ENCODE results near the gene OPN3. TPM values are rescaled to one million over a fixed set of nuclear protein-coding genes. Genes with fewer than 3 reads are reported as not detected.

OPN3 gene
- total RNA-seq, 1 donor from 2014 or later: 15.5 TPM

DNA sequence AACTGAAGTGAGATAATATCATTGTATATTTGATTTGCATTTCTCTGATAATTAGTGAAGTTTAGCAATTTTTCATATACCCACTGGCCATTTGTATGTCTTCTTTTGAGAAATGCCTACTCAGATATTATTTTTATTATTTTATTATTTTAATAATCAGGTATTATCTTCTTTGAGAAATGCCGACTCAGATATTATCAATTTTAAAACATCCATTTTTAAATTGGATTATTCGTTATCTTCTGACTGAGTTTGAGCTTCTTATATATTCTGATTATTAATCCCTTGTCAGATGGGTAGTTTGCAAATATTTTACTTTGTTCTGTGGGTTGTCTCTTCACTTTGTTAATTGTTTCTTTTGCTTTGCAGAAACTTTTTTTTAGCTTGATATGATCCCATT is 70.3 kb downstream of the OPN3 start:
- Histone ChIP-seq H3K4me3 (no peak overlapping the region), H3K36me3 (no peaks in the 10 kb centered on the region), H3K4me1 (no peaks in the 10 kb centered on the region), H3K27me3 (no peaks in the 10 kb centered on the region), H3K9me3 (no peaks in the 10 kb centered on the region), H3K27ac (no peak overlapping the region)
- intact Hi-C loops (cut with DNase I): no loop called here
- TF ChIP-seq, protein P1, sequence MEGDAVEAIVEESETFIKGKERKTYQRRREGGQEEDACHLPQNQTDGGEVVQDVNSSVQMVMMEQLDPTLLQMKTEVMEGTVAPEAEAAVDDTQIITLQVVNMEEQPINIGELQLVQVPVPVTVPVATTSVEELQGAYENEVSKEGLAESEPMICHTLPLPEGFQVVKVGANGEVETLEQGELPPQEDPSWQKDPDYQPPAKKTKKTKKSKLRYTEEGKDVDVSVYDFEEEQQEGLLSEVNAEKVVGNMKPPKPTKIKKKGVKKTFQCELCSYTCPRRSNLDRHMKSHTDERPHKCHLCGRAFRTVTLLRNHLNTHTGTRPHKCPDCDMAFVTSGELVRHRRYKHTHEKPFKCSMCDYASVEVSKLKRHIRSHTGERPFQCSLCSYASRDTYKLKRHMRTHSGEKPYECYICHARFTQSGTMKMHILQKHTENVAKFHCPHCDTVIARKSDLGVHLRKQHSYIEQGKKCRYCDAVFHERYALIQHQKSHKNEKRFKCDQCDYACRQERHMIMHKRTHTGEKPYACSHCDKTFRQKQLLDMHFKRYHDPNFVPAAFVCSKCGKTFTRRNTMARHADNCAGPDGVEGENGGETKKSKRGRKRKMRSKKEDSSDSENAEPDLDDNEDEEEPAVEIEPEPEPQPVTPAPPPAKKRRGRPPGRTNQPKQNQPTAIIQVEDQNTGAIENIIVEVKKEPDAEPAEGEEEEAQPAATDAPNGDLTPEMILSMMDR (IDR thresholded peaks at IDR 0.05): no peak
- TF ChIP-seq POLR2A (IDR thresholded peaks at IDR 0.05) (no peak), POLR2AphosphoS5 (IDR thresholded peaks at IDR 0.05; ENCODE audit: insufficient read depth in 1 of 2, low read depth in 1 of 2) (no peak)
- DNase-seq (ENCODE audit: extremely low spot score in 2 of 2): no peak

DNA sequence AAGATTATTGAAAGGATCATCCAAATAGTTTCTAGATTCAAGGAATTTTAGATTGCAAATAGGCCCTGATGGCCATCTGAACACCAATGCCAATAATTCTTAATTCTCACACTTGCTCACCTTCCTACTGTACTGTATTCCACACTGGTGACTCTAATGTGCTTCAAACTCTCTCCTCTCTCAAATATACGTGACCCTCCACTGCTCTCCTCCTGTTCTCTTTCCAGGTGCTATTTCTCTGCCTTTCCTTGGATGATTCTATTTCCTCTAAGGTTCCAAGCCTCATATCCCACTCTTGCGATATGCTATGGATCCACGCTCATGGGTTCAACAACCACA is 79.4 kb downstream of the OPN3 start:
- Histone ChIP-seq H3K27ac (no peak overlapping the region), H3K4me1 (peaks cover 6% of the 10 kb centered on the region), H3K9me3 (no peaks in the 10 kb centered on the region), H3K36me3 (no peaks in the 10 kb centered on the region), H3K27me3 (no peaks in the 10 kb centered on the region), H3K4me3 (no peak overlapping the region)
- intact Hi-C loops (cut with DNase I): no loop called here
- DNase-seq (ENCODE audit: extremely low spot score in 2 of 2): no peak
- TF ChIP-seq POLR2AphosphoS5 (IDR thresholded peaks at IDR 0.05; ENCODE audit: insufficient read depth in 1 of 2, low read depth in 1 of 2) (no peak), POLR2A (IDR thresholded peaks at IDR 0.05) (no peak)
- TF ChIP-seq, protein P1 (IDR thresholded peaks at IDR 0.05): no peak

DNA sequence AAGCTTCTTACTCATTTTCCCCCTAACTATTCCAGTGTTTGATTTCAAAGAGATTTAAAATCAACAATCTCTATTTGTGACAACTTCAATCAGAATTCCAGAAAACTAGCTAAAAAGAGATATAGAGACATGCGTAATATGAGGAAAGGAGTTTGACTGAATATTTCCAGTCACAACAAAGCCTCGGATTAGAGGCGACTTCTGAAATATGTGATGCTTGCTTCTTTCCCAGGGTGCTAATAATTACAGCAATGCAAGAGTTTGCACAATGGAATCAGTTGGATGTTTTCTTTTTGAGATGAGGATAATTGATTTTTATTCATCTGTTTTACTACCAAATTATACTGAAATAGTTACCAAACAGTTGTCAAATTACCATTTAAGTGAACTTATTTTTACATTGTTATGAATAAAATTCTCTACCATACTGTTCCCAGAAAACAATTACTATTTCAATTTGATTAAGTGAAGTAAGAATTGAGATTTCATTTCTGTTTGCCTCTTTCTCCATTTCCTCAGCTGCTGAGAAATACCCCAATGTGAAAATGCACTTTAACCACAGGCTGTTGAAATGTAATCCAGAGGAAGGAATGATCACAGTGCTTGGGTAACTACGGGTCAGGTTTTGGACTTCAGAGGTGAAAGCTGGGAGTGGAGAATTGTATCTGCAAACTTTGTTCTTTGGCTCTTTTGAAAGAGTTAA is 79.9 kb downstream of the OPN3 start:
- no peak overlapping the region for H3K27ac ChIP-seq
- no peaks in the 10 kb centered on the region for H3K9me3 ChIP-seq

DNA sequence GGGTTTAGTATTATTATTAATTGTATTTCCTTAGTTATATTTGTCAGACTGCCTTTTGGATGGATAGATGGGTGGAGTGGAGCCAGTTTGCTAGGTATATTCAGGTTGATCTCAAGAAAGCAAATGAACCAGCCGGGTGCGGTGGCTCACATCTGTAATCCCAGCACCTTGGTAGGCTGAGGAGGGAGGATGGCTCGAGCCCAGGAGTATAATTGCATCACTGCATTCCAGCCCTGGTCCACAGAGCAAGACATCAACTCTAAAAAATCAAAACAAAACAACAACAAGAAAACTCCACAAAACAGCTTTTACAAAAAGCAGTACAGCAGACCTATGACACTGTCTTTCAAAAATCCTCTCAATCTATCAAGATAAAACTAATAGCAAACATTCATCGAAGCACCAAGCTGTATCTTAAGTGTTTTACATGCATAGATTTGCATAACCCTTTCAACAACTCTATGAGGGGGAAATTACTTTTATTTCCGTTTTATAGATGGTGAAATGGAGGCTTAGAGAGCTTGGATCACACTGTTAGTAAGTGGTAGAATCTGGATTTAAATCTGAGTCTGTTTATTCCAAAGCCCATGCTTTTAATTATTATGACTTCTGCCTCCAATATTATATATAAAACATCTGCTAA is 82.5 kb downstream of the OPN3 start:
- intact Hi-C loops (cut with DNase I): no loop called here
- TF ChIP-seq POLR2A (IDR thresholded peaks at IDR 0.05): no peak
- TF ChIP-seq, protein P1 (IDR thresholded peaks at IDR 0.05): no peak
- TF ChIP-seq POLR2AphosphoS5 (IDR thresholded peaks at IDR 0.05; ENCODE audit: insufficient read depth in 1 of 2, low read depth in 1 of 2): no peak
- no peak for DNase-seq (ENCODE audit: extremely low spot score in 2 of 2)
- H3K9me3 ChIP-seq: no peaks in the 10 kb centered on the region
- H3K36me3 ChIP-seq: no peaks in the 10 kb centered on the region
- H3K27ac ChIP-seq: no peak overlapping the region
- peaks cover 6% of the 10 kb centered on the region for H3K4me1 ChIP-seq
- H3K4me3 ChIP-seq: no peak overlapping the region
- no peaks in the 10 kb centered on the region for H3K27me3 ChIP-seq

More for the DNA sequence above, 79.9 kb downstream of the OPN3 start:
- H3K4me3 ChIP-seq: no peak overlapping the region
- intact Hi-C loops (cut with DNase I): no loop called here
- no peaks in the 10 kb centered on the region for H3K36me3 ChIP-seq
- DNase-seq (ENCODE audit: extremely low spot score in 2 of 2): no peak
- TF ChIP-seq, protein P1 (IDR thresholded peaks at IDR 0.05): no peak
- TF ChIP-seq POLR2AphosphoS5 (IDR thresholded peaks at IDR 0.05; ENCODE audit: insufficient read depth in 1 of 2, low read depth in 1 of 2): no peak
- TF ChIP-seq POLR2A (IDR thresholded peaks at IDR 0.05): no peak
- H3K4me1 ChIP-seq: peaks cover 6% of the 10 kb centered on the region
- H3K27me3 ChIP-seq: no peaks in the 10 kb centered on the region

DNA sequence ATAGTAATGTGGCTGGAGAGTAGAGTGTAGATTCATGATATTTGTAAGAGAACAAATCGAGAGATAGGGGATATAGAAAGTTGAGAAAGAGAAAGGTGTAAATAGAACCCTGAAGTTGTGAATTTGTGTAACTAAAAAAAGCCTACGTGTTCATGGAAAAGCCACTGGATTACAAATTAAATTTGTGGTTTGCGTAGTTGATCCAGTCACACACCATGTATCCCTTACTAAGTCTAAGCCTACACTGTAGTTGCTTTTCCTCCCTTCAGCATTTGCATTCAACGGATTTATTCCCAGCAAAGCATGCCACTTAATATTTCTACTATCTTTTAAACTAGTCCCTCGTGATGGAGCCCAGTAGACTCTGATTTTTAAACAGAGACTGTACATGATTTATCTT is 83.1 kb downstream of the OPN3 start:
- Histone ChIP-seq H3K9me3 (no peaks in the 10 kb centered on the region), H3K4me3 (no peak overlapping the region), H3K36me3 (no peaks in the 10 kb centered on the region), H3K27me3 (no peaks in the 10 kb centered on the region), H3K27ac (no peak overlapping the region), H3K4me1 (peaks cover 6% of the 10 kb centered on the region)
- TF ChIP-seq POLR2AphosphoS5 (IDR thresholded peaks at IDR 0.05; ENCODE audit: insufficient read depth in 1 of 2, low read depth in 1 of 2): no peak
- TF ChIP-seq, protein P1 (IDR thresholded peaks at IDR 0.05): no peak
- TF ChIP-seq POLR2A (IDR thresholded peaks at IDR 0.05): no peak
- intact Hi-C loops (cut with DNase I): no loop called here
- DNase-seq (ENCODE audit: extremely low spot score in 2 of 2): no peak

Data from vagina (tissue), 2 donors.